Renal cortical epithelial cell (primary cell): ENCODE results near the gene PRKAG2. TPM values are rescaled to one million over a fixed set of nuclear protein-coding genes. Genes with fewer than 3 reads are reported as not detected.
A peak's percentile ranks its signal among the peaks of the same experiment; 100 is the strongest.

Source experiments
- DNase-seq: peaks from one replicate; pipeline ENCODE4 v3.0.0-alpha.2; 2011; ENCODE audit warnings: low read depth
- total RNA-seq: library from RNA; depleted of rRNA; stranded (reverse); fragments of >200 nt; gene quantifications from 2 replicates; pipeline ENCODE4 v1.2.3, GENCODE V29; 2014

The PRKAG2 gene
- total RNA-seq, 1 donor from 2014 or later, result 45.0 TPM

DNA sequence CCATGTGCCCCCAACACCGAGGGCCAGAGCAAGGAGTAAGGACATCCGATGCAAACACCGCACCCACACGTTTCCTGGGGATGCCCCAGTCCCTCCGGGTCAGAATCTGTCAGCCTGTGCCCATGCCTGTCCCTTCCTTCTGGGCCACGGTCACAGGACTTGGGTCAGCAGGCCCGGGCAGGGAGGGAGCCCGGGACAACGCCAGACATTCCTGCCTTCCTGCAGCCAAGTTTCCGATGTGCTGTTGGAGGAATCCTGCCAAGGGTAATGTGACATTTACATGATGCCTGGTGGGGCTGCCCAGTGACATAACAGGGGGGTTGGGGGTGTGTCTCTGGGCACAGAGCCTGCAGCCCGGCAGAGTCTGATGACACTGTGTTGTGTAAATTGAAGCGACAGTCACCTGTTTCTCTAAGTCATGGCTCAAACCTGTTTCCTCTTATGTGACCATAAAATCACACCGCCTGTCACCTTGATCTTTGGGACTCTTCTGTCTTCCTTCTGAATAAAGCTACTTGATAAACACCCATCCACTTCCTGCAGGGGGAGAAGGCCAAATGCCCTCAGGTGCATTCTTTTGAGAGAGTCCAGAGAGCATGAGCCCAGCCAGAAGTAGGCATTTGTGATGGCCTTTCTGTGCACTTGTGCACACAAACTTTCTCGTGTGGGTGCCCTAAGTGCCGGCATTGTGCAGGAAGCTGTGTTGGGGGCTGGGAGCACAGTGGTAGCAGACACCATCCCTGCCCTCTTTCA lies 181.9 kb downstream of the PRKAG2 start:
- DNase-seq, result peak; percentile 43

DNA sequence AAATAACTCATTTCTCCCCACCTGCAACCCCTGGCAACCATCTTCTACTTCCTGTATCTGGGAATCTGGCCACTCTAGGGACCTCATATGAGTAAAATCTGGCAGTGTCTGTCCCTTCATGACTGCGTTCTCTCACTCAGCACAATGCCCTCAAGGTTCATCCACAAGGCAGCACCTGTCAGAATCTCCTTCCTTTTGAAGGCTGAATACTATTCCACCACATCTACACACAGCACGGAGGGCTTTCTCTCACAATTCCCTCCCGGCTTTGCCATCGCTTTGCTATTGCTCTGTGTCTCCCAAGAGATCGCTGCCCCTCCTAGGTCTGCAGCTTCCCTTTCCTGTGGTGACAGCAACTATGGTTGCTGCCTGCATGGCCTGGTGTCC lies 182.5 kb downstream of the PRKAG2 start:
- no peak for DNase-seq

DNA sequence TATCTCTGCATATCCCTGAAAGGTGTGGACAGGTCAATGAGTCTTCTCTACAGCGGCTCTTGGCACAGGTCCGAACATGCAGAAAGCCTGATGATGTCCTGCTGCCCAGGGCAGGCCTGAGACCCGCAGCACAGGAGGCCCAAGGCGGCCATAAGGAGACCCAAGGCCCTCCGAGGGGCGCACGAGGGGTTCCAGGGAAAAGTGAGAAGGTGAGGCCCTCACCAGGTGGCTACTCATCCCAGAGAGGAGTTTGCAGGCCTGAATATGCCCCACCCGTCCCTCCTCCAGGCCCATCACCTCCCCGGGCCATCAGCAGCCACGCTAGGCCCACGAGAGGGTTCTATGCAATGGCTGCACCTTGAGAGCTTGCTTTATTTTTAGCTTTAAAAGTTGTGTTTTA lies 183.8 kb downstream of the PRKAG2 start:
- DNase-seq, result no peak

DNA sequence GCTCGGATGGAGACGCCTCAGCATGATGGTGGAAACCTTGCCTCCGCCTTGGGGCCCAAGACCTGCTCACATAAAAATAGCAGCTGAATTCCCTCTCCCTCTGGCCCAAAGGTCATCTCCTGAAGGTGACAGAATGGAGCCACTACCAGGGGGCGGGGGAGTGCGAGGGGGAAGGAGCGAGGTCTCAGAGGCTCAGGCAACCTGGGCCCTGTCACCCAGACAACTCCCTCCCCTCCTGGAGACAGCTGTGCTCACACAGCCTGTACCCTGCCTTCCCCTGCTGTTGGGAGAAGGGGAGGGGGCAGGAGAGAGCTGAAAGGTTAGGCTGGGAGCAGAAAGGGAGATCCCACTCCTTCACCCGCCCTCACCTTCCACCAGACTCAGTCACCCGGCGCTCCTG lies 184.2 kb downstream of the PRKAG2 start:
- no peak for DNase-seq

DNA sequence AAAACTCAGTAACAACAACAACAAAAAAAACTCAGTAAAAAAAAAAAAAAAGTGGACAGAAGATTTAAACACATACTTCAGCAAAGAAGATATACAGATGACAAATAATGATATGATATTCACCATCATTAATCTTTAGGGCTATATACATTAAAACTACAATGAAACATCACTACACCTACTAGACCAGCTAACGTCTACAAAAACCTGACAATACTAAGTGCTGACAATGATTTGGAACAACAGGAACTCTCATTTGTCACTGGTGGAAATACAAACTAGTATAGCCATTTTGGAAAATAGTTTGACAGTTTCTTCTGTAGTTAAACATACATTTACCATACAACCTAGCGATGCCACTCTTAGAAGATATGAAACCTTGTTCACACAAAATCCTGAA lies 185.5 kb downstream of the PRKAG2 start:
- no peak for DNase-seq

DNA sequence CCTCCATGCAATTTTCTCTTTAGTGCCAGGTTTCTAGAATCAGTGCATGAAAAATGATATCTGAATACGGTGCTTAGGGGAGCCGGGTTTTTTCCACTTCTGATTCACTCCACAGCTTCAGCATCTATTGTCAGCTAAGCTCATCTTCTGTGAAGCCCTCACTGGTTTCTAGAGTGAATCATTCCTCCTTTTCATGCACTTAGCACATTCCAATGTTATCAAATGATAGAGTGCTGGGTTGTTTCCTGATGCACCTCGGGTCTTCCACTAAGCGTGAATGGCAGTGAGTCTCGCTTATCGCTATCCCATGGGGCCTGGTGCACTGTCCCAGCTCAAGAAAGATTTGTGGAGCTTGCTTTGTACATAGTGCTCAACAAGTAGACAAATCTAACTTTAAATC lies 186.3 kb downstream of the PRKAG2 start:
- no peak for DNase-seq

DNA sequence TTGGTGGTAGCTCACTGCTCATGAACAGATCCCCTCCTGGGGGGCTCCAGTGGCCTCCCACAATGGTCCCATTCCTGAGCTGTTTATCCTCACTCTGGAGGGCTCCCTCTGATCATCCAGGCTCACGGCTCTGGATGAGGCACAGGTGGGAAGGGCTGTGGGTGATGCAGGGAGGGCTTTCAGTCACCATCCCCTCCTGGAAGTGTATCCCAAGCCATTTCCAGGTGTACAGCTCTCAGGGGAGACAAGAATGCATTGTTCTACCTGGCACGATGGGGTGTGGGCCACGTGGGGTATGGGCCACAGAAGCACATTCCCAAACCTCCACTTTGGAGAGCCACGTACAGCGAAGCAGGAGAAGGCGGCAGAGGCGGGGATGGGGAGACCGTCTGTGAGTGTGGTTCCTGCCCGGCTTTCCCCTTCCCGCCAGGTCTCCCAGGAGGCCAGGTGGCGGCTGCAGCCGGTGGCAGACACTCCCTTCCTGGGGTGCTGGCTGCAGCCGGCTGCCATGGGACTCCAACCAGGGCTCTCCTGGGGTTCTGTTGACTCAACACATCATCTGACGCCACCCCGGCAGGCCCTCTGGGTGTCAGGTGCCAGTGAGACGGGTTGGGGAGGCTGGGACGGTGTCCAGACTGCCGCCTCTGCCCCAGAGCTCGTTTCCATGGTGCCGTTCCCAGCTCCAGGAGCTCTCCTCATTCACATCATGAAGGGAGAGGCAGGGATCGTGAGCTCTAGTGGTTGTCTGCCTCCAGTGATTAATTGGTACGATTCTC lies 187.5 kb downstream of the PRKAG2 start:
- DNase-seq, result peak; percentile 54

DNA sequence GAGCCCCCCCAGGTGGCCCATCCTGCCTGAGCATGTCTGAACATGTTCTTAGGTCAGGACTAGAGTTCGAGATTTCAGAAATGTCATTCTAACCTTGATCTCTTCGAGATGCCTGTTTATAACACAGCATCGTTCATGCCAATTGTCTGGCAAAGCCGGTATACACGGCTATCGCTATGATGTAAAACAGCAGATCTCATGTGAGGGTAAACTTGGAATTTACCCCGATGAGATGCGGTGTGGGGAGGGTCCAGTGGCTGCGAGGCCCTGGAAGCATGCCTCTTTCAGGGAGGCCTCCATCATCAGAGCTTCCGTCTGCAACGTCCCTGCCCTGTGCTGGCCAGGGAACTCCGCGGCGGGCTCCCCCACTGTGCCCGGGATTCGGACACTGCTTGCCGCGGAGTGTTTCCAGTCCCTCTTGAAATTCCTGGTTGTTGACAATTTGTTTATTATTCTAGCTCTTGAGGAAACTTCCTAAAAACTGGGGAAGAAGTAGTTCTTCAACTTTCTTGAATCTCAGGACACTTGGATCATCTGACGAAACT lies 188.6 kb downstream of the PRKAG2 start:
- DNase-seq, result no peak

DNA sequence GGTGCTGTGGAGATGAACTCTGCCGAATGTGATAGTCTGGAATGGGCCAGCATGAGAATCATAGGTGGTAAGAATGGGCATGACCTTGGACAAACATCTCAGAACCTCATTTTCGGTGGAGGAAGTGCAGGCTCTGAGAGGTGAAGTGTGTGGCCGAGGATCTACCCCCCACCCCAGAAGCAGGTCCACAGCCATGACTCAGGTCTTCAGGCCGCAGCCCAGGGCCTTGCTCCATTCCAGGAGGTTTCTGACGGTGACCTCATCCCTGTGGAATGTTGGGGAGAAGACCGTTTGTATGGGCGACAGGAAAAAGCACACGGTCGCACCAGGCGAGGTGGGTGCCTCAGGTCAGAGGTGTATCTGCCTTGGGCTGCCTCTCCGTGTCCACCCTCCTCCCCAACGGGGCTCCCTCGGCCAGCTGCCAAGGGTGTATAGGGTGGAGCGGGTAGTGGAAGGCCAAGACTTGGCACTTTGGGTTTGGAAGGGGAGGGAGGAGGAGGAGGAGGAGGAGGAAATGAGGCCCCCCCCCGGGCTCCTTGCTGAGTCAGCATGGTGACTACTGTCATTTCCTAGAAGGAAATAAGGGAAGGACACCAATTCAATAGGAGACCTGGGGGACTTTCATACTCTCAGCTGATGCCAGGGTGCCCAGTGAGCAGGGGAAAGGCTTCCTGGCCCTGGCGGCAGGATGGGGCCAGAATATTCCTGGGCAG lies 189.2 kb downstream of the PRKAG2 start:
- DNase-seq, result peak; percentile 98

DNA sequence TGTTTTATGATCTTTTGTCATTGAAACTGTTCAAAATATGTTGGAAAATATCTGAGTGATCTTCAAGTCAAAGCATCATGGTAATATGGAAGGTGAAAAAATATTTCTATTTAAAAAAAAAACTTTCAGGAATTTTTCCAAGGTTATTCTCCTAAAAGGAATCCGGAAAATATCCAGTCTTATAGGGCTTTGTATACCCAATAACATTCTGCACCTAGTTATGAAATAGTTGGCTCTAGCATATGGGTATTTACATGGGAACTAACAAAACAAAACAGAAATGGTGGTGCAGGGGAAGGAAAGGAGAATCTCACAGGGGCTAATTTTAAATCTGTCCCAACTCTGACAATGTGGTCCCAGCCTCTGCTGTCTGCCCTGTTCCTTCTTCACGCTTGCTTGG lies 190.1 kb downstream of the PRKAG2 start:
- DNase-seq, result no peak

DNA sequence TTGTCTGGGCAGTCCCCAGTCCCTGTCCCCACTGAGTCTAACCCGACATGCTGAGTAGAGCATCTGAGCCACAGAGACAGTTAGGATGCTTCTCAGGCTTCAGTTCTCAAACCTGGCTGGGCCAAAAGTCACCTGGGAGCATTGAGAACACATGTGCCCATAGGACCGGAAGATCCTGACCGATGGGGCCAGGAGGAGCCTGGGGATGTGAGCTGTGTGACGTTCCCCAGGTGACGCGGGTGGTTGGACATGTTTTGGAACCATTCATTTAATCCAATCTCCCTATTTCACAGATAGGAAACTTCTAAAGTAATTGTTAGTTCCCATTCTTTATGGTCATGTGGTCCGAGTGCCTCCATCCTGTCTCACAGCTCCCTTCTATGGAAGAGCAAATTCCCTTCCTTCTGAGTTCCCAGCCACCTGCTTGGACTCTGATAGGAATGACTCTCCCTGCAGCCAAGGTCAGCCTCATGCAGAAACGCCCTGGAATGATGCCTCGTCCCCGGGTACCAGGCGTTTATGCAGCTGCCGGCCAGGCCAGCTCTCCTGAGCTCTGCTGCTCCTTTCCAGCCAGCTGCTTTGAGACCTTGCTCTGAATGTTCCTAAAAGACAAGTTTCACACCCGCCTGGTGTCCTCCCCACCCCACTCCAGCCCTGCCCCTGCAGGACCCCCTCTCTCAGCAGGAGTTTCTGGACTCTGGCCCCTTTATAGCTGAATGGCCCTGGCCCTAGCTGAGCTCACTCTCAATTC lies 190.7 kb downstream of the PRKAG2 start:
- DNase-seq, result no peak

DNA sequence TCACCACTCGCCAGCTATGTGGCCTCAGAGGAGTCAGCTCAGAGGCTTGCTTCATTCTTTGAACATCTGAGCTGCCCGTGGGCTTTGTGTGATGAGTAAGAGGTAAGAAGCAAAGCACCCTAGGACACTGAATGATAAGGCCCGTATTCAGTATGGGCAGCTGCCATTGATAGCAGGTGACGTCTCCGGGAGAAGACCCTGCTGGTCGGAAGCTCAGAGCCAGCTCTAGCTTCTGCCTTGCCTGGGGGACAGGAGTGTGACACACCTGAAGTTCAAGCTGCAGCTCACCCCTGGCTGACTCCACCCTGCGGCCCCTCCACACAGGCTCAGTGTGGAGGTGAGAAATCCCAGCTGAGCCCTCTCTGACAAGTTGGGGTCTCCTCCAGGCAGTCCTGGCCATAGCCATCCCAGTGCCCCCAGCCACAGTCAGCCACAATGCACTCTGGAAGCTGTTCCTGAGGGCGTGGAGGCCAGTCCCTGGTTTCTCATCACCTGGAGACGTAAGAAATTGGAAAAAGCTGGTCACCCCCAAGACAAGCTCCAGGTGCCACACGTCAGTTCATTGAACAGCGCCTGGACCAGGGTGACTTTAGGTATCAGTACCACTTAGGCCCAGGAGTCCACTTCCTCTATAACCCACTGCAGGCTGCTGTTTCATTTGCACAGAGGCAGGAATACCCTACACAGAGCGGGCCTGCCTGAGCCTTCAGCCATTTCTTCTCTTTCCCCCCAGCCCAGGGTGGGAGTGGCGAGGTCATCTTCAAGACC lies 192.3 kb downstream of the PRKAG2 start:
- DNase-seq, result no peak

DNA sequence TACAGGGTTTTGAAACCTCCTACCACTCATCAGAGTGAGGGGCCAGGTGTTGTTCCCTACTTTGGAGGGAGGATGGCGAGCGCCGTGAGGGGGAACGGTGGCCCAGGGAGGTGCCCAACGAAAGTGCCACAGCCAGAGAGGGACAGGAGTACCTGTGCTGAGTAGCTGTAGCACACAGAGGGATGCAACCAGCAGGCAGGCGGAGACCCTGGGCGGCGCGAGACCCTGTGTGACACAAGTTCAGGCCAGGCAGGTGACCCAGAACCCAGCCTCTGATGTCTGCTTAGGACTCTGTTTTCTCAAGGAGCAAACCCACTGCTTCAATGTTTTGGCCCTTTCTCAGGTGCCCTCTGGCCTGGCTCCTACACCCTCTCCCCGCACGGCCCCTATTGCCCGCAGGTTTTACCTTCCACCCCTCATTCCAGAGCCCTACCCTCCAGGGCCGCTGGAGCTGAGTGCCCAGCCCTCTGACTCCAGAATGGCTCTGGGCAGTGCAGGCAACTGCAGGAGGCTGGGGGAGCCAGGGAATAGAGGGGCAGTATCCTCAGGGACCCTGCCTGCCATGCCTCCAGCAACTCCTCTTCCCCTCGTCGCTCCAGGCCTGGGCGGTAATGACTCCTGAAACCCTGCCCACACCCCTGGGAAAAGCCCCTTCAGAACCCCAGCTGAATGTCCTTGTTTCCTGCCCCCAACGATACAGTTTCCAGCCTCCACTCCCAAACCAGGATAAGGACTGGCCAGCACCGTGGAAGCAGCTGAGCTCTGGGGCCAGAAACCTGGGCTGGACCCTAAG lies 193.1 kb downstream of the PRKAG2 start:
- no peak for DNase-seq

DNA sequence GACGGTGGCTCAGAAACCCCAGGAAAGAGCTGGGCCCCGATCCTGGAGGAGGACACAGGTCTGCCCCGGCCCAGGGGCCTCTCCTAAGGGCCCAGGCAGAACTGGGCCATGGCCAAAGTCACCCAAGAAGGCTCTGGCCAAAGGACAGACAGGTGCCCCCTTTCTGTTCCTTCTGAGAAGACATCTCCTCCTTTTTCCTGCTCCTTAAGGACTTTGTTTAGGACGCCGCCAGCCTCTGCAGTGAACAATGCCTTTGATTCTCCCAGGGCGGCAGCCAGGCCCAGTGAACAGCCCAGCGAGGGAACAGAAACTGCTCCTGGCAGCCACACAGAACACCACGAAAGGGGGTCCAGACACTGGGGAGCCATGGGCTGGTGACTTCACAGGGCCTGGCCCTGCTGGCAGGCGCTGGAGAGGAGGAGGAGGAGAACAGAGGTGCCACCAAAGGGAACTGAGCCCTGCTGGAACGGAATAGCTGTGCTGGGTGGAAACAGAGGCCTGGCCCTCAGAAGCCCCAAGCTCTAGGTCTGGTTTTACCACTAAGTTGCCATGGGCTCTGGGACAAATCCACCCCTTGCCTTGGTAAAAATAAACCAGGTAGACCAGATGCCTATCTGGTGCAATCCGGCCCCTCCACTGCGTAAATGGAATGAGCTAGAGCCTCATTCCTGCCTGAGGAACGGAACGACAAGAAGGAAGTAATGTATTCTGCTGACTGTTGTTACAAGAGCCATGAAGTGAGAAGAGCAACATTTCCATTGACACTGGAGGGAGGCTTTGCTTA lies 193.9 kb downstream of the PRKAG2 start:
- DNase-seq, result no peak

DNA sequence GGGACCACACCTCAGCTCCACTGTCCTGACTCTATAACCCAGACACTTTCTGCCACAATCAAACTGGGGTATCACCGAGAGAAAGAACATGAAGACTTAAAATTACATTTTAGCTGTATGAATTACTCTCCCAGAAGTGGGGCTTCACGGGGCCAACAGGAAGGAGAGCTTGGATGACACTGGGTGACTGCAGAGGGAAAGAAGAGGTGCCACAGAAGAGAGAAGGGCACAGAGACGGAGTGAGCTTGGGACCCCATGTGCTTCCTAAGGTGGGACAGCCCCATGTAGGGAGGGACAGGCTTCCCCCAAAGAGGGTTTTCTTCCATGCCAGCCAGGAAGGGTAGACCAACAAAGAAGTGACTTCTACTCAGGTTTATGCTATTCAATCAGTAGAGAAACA lies 195.2 kb downstream of the PRKAG2 start:
- DNase-seq, result no peak

DNA sequence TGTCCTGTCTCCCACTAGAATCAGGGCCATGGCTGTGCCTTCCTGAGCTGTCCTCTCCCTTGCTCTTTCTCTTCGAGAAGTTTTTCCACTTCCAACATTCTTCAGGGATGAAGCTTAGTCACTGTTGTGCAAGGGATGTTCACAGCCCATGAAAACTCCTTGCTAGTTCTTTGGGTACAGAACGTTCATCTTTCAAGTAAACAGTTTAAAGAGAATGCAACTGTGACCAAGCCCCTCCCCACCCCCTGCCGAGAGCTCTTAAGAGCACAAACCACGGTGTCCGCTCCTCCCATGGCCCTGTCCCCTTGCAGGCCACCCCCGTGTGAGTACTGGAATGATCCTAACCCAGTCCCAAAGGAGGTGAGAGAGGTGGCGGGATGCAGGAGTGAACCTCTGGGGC lies 196.1 kb downstream of the PRKAG2 start:
- peak; percentile 91 for DNase-seq

DNA sequence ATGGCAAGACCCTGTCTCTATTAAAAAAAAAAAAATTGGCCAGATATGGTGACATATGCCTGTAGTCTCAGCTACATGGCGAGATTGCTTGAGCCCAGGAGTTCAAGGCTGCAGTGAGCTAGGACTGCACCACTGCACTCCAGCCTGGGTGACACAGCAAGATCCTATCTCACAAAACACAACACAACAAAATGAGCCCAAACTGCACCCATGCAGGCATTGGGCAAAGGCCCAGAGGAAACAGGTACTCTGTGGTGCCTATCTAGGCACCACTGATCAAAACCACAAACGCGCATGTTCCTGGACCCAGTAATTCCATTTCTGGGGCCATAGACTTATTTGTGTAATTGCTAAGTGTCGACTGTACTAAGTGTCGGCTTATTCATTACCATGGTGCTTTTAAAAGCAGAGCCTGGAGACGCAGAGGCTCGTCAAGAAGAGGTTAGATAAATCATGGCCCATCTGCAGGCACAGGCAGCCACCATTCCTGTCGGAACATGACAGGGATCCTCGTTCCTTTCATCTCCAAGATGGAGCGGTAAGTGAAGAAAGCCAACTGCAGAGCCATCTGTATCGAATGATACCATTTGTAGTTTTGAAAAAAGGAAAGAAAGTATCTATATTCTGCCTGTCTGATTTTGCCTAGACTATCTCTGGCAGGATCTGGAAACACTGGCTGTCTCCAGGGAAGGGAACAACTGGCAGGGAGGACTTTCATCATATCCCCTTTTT lies 196.9 kb downstream of the PRKAG2 start:
- no peak for DNase-seq

DNA sequence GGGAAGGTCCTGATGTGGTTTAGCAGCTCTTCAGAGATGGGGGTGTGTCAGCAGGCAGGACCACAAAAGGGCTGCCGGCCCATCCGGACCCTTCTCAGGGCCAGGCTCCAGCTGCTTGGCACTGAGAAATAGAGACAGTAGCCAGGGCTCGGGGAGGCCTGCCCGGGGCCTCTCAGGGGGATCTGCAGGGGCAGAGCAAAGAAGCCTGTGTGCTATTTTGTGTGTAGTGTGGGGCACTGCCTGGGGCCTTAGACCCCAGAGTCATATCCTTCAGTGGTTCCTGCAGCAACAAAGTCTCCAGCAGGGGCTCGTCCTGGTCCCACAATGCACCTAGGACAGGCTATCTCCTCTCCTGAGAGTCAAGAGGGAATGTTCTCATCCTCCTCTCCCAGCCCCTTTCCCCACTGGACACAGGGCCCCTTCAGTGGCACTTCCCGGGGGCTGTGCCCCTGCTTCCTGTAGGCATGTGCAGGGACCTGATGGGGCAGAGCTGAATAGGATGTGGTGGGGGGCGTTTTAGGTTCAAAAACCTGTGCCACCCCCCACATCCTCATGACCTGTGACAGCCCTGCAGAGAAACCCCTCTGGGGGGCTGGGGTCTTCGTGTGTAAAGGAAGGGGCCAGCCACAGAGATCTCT lies 197.7 kb downstream of the PRKAG2 start:
- DNase-seq, result no peak
